HL-60/S4 (cell line): ENCODE data around the gene TMEM14A.

Source experiments
- in situ Hi-C: fragments of 300-500 bp; cut with MboI; formaldehyde crosslinking; loops from 2 replicates; pipeline ENCODE4 v1.14.3; 2022; ENCODE audit warnings: low sequenced_read_pairs

Gene TMEM14A

DNA sequence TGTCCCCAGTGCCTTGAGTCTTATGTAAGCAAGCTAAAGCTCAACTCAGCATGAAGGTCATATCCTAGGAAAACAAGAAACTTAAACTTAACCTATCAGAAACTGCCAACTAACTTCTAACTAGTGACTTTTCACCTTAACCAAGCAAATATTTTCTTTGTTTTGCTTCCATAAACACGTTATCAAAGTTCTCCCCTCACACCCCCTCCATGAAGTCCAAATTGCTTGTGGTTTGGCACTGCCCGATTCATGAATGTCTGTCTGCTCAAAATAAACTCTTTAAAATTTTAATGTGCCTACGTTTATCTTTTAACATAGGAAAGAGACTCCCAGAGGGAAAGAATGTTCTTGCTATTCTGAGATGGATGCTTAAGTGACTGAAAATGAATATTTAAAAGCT lies 57.5 kb downstream of the TMEM14A start:
- in situ Hi-C loops = no loop called here

DNA sequence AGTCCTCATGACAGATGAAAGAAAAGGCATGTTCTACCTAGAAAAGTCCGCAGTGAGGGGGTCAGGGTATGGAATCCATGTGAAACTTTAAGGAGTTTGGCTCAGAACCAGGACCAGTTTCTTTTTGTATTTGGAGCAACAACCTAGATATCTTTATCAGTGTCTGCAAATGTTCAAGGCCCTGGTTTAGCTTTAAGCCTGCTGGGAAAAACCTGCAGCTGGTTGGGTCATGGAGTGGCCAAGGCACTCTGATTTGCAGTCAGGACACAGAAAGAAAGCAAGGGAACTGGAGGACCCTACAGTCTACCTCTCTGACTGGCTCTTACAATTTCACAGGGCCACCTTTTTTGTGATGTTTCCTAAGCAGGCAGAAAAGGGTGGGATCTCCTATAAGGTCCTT lies 58.7 kb downstream of the TMEM14A start:
- in situ Hi-C loops = no loop called here

DNA sequence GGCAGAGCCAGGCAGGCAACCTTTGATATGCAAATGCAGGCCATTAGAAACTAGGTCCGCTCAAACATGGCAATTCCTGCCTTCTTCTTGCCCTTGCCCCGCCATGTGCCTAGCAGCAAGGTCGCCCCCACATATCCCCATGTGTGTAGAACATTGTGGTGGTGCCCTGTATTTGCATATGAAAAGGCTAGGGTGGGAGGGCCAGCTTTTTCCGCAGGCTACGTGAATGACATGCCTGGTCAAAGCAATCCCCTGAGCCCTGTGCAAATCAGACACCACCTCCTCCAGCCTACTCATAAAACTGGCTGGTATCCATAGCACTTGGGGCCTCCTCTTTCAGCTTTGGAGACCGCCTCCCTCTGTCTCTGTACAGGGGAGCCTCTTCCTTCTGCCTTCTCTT lies 60.8 kb downstream of the TMEM14A start:
- in situ Hi-C loops = no loop called here

DNA sequence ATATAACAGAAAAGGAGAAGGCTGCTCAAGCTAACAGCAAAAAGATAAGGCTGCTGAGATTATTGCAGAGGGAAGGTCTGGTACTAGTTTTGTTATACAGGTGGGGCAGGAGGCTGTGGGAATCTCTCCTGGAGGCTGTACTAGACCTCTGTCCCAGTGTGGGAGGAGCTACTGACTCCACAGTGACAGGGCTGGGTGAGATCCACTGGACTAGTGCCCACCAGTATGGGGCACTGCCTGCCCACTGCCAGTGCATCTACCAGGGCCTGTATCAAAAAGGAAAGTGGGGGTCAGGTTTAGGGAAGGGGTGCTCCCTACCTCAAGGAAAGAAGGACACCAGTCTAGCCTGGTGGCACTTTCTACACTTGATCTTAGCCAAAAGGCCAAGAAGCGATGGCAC lies 62.3 kb downstream of the TMEM14A start:
- in situ Hi-C loops = no loop called here

DNA sequence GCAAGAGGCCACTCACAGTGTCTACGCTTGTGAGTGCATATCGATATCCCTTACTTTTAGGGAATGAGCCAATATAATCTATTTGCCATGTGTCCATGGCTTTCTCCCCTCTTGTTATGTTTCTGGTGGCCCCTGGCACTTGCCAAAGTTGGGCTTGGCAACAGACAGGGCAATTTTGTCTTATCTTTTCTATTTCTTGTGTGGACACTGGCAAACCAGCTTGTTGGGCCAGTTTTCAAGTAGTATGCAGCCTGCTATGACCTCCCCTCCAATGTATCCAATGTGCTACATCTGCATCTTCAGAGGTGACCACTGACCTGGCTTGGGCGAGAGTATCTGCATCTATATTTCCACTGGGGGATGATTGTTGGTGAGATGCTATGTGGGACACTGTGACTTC lies 63.2 kb downstream of the TMEM14A start:
- in situ Hi-C loops = no loop called here

DNA sequence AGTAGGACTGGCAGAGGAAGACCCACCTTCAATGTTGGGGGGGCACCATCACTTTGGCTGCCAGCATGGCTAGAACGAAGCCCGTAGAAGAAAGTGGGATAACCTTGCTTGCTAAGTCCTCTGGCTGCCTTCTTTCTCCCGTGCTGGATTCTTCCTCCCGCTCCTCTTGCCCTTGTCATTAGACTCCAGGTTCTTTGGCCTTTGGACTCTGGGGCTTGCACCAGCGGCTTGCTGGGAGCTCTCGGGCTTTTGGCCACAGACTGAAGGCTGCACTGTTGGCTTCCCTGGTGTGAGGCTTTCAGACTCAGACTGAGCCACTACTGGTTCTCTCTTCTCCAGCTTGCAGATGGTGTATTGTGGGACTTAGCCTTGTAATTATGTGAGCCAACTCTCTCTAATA lies 64.2 kb downstream of the TMEM14A start:
- in situ Hi-C loops = no loop called here

DNA sequence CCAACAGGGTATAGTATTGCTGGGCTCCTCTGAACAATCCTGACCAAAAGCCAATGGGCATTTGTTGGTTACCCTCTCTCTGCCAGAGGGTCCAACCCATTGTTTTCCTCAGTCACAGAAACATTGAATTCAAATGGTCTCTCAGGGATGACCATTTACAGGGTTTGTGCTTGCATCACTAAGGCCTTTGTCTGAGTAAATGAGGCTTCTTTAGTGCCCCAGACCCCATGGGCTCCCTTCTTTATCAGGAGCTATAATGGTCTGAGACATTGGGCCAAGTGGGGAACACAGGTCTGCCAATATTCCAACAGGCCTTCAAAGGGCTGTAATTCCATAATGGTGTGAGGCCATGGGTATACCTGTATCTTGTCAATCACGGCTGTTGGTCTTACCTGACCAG lies 65.2 kb downstream of the TMEM14A start:
- in situ Hi-C loops = no loop called here
